HG02938 (cell line): ENCODE results near the gene SEPTIN12.
A peak's percentile ranks its signal among the peaks of the same experiment; 100 is the strongest.

Experiments
- ATAC-seq: cut with Tn5 transposase; IDR thresholded peaks from one replicate; pipeline ENCODE4 v1.9.1; 2021; ENCODE audit warnings: mild to moderate bottlenecking, moderate library complexity; ENCODE audit not compliant: unreplicated experiment

SEPTIN12 gene

DNA sequence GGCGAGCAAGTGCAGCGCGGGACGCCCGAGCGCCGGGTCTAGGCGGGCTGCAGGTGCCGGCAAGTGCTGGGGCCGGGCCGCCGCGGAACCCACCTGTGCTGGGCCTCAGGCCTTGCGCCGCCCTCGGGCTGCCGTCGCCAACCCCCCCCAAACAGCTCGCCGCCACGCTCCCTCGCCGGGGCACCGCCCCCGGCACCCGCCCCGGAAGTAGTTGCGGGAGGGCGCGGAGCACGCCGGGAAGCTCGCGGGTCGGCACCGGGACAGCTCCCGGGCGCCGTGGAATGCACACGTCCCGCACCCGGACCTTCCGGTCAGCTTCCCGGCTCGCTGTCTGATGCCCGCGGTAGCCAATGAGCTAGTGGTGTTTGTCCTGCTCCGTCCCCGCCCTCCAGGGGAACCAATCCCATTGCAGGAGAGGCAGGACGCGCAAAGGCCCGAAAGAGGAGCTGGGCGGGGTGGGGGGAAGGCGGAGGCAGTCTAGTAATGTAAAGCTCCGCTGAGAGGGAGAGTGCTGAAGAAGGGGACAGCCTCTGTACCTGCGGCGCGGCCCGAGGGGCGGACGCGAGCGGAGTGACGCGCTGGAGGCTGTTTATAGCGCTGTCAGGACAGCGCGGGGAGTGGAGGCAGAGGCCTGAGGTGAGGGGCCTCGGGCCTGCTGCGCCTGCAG lies 53.9 kb downstream of the SEPTIN12 start, which contains the start of the genes ANKS3 and DNAAF8:
Gene ANKS3 (minus strand): TSS at position 209 of the 667 bp plus-strand sequence. CDS start 4,122 bp downstream, outside the sequence.
Gene DNAAF8 (plus strand): TSS at position 475 of the 667 bp plus-strand sequence. CDS start 1,978 bp downstream, outside the sequence.
- peak; percentile 73 for ATAC-seq

DNA sequence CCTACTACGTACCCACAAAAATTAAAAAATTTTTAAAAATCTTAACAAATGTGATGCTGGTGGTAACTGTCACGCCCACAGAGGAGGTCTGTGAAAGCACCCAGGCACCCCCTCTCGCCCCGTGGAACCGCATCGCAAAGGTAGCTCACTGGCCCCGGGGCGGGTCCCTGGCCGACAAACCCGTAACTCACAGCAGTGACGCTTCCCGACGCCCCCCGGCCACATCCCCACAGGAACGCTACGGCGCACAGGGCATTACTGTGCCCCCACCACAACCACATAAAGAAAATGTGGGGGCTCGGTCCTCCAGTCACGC lies 54.4 kb downstream of the SEPTIN12 start:
- ATAC-seq, result peak; percentile 17

DNA sequence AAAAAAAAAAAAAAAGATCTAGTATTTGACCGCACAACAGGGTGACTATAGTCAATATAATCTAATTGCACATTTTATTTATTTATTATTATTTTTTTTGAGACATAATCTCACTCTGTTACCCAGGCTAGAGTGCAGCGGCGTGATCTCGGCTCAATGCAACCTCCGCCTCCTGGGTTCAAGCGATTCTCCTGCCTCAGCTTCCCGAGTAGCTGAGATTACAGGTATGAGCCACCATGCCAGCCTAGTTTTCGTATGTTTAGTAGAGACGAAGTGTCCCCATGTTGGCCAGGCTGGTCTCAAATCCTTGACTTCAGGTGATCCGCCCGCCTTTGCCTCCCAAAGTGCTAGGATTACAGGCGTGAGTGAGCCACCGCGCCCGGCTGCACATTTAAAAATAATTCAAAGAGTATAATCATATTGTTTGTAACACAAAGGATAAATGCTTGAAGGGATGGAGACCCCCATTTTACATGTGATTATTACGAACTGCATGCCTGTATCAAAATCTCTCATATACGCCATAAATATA lies 54.9 kb downstream of the SEPTIN12 start:
- no peak for ATAC-seq

DNA sequence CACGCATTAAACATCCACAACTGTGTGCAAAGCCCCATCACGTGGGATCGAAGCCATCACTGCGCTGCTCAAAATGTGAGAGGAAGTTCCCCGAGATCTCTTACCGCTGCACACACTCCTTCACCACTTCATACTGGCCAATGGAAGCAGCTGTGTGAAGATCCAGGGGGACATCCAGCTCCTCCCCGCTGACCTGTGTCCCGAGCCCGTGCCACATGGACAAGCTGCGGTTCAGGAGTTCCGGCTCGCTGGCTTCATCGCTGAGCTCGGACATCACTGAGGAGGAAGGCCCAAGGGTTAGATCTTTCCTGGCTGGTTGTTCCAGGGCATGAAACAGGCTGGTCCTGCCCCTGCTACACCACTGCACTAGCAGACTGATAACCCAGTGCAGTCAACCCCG lies 58.3 kb downstream of the SEPTIN12 start:
- no peak for ATAC-seq

DNA sequence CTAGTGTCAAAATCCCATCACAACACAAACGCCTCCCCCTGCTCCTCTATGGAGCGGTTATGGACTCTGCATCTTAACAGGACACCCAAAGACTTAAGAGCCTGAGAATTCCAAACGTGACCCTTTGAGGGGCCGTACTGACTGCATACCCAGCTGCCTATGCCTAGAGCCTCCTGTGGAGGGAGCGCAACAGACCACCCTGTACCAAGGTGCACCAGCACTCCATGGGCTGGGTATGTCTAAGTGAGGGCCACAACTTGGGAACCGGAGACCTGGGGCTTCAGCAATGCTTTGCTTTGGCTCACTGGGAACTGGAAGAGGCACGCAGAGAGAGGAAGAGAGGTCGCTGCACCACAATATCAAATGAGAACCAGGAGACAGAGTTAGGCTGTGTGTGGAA lies 59.5 kb downstream of the SEPTIN12 start:
- no peak for ATAC-seq
